Endothelial cell of umbilical vein (primary cell): Measurements from ENCODE around the gene NDUFB7. TPM values are rescaled to one million over a fixed set of nuclear protein-coding genes. Genes with fewer than 3 reads are reported as not detected.

Experiments used
- BruUV-seq: library from RNA; stranded (reverse); fragments of 400-500 nt; replicated peaks from 2 replicates; lab custom pipeline; 2021; lab: Mats Ljungman, UMichigan
- CTCF ChIA-PET: fragments of 300-600, 350-600 bp; sonication (Branson Sonifier 250); formaldehyde crosslinking; loops from one replicate; lab custom pipeline; 2021; ENCODE audit warnings: antibody characterized with exemption, inconsistent platforms; lab: Charles Lee
- POLR2A ChIA-PET: fragments of 300-600, 350-600 bp; sonication (Branson Sonifier 250); formaldehyde crosslinking; loops from one replicate; lab custom pipeline; 2021; ENCODE audit warnings: antibody characterized with exemption, inconsistent platforms; lab: Charles Lee
- DNase-seq: peaks from one replicate; pipeline ENCODE4 v3.0.0-alpha.2; 2011; ENCODE audit warnings: low read depth, low spot score
- FAIRE-seq: peaks from 2 replicates; lab custom pipeline; 2011; peaks lifted over from hg19 to GRCh38; lab: Jason Lieb, UNC
- H2AFZ ChIP-seq: 2 replicates; pipeline ENCODE4 v1.6.0; 2012; ENCODE audit warnings: low read depth, low read length, control low read depth, inconsistent platforms
- H3K27ac ChIP-seq: 2 replicates; pipeline ENCODE4 v1.5.1; 2011; ENCODE audit warnings: low read depth, mild to moderate bottlenecking, control low read depth, low read length, moderate library complexity; ENCODE audit not compliant: insufficient read depth
- H3K27me3 ChIP-seq, 2 experiments: 2 replicates each; pipeline versions ENCODE4 v1.6.0 to v1.6.1; 2011; ENCODE audit warnings: low read length in 2 of 2, mixed read lengths in 1 of 2; ENCODE audit not compliant: control insufficient read depth in 2 of 2, insufficient read depth in 2 of 2
- H3K36me3 ChIP-seq, 2 experiments: 2 replicates in 1 of 2; 3 replicates in 1 of 2; pipeline ENCODE4 v1.5.1; 2011; ENCODE audit warnings: low read length in 2 of 2, mild to moderate bottlenecking in 1 of 2, moderate library complexity in 1 of 2; ENCODE audit not compliant: control insufficient read depth in 2 of 2, insufficient read depth in 2 of 2; ENCODE audit errors: extremely low read depth in 1 of 2
- H3K4me1 ChIP-seq: 3 replicates; pipeline ENCODE4 v1.5.1; 2011; ENCODE audit warnings: mild to moderate bottlenecking, low read length; ENCODE audit not compliant: control insufficient read depth, insufficient read depth; ENCODE audit errors: extremely low read depth
- H3K4me2 ChIP-seq: 2 replicates; pipeline ENCODE4 v1.6.1; 2011; ENCODE audit warnings: low read length, control low read depth, mixed read lengths; ENCODE audit not compliant: insufficient read depth
- H3K4me3 ChIP-seq, 3 experiments: fragments of 200-600 bp in 1 of 3; sonication (generic), shearing (Covaris generic) in 1 of 3; replicated peaks in 1 of 3; 2 replicates each; pipeline ENCODE4 v1.5.1; 2011 to 2016; ENCODE audit warnings: control low read depth in 3 of 3, low read length in 3 of 3, mild to moderate bottlenecking in 2 of 3, inconsistent platforms in 1 of 3, low read depth in 1 of 3, moderate library complexity in 1 of 3; ENCODE audit not compliant: insufficient read depth in 1 of 3
- H3K79me2 ChIP-seq: 2 replicates; pipeline ENCODE4 v1.6.0; 2012; ENCODE audit warnings: low read length, inconsistent platforms; ENCODE audit not compliant: control insufficient read depth, insufficient read depth
- H3K9ac ChIP-seq: replicated peaks from 2 replicates; pipeline ENCODE3; 2011; ENCODE audit warnings: low read length, control low read depth; ENCODE audit not compliant: insufficient read depth; ENCODE audit errors: extremely low read depth
- H3K9me1 ChIP-seq: replicated peaks from 3 replicates; pipeline ENCODE4 v1.6.0; 2011; ENCODE audit warnings: mild to moderate bottlenecking, low read length; ENCODE audit not compliant: control insufficient read depth, insufficient read depth; ENCODE audit errors: extremely low read depth
- H3K9me3 ChIP-seq: replicated peaks from 2 replicates; pipeline ENCODE4 v1.5.1; 2012; ENCODE audit warnings: low read length, inconsistent platforms; ENCODE audit not compliant: control insufficient read depth, insufficient read depth
- H4K20me1 ChIP-seq: replicated peaks from 2 replicates; pipeline ENCODE3; 2011; ENCODE audit warnings: mild to moderate bottlenecking, low read length; ENCODE audit not compliant: control insufficient read depth, insufficient read depth; ENCODE audit errors: extremely low read depth
- EZH2 ChIP-seq: IDR thresholded peaks from 2 replicates; pipeline ENCODE4 v1.6.1; 2012; ENCODE audit warnings: borderline replicate concordance, low read depth, mild to moderate bottlenecking, moderate library complexity, low read length, inconsistent platforms; ENCODE audit not compliant: severe bottlenecking
- FOS ChIP-seq: IDR thresholded peaks from 2 replicates; pipeline ENCODE4 v1.6.1; 2011; ENCODE audit warnings: mild to moderate bottlenecking, low read length, moderate library complexity, borderline replicate concordance; ENCODE audit not compliant: insufficient read depth
- GATA2 ChIP-seq: IDR thresholded peaks from 2 replicates; pipeline ENCODE4 v1.7.0; 2011; ENCODE audit warnings: low read depth, mild to moderate bottlenecking, moderate library complexity, mixed read lengths, low read length; ENCODE audit not compliant: insufficient read length, insufficient read depth
- JUN ChIP-seq: IDR thresholded peaks from 2 replicates; pipeline ENCODE4 v1.6.1; 2011; ENCODE audit warnings: borderline replicate concordance, low read depth; ENCODE audit not compliant: insufficient read length, insufficient read depth
- MYC ChIP-seq: IDR thresholded peaks from one replicate; pipeline ENCODE4 v1.6.1; 2011; ENCODE audit warnings: mild to moderate bottlenecking, low read depth, low read length
- POLR2A ChIP-seq: IDR thresholded peaks from 2 replicates; pipeline ENCODE4 v1.6.1; 2012; ENCODE audit warnings: low read depth, mild to moderate bottlenecking, control low read depth, low read length
- POLR2AphosphoS5 ChIP-seq: IDR thresholded peaks from 2 replicates; pipeline ENCODE4 v1.6.1; 2012; ENCODE audit warnings: low read depth, mild to moderate bottlenecking, control low read depth, low read length, moderate library complexity; ENCODE audit not compliant: insufficient read depth
- dilution Hi-C: fragments of 300-500 bp; cut with MboI; formaldehyde crosslinking; loops from one replicate; pipeline ENCODE4 v1.15.0; 2019; ENCODE audit warnings: low sequenced_read_pairs; ENCODE audit not compliant: extremely low pct_ligation_motif_present
- intact Hi-C: fragments of 100-400 bp; cut with micrococcal nuclease; formaldehyde crosslinking; loops from one replicate; pipeline ENCODE4 v1.10.0; 2022
- polyA plus RNA-seq, 4 experiments: library from polyadenylated mRNA; depleted of rRNA in 3 of 4; stranded (reverse) in 3 of 4; unstranded in 1 of 4; fragments of >200 nt; gene quantifications; 2 replicates each; pipeline versions ENCODE4 v1.2.1 to v1.2.3, GENCODE V29; 2011 to 2012; ENCODE audit warnings: missing spikeins in 1 of 4
- total RNA-seq: library from RNA; stranded (reverse); gene quantifications from 2 replicates; pipeline ENCODE4 v1.2.3, GENCODE V29; 2021
- TF ChIP-seq, protein P1 (sequence below): IDR thresholded peaks from 2 replicates; pipeline ENCODE4 v1.6.1; 2011; ENCODE audit not compliant: insufficient read depth, insufficient read length
- TF ChIP-seq, protein P2 (sequence below), 2 donors: IDR thresholded peaks; 1 replicate in 1 of 2; 2 replicates in 1 of 2; pipeline ENCODE4 v1.5.1; 2011; ENCODE audit warnings: low read length in 2 of 2, mild to moderate bottlenecking in 2 of 2, moderate library complexity in 2 of 2, control low read depth in 1 of 2, inconsistent platforms in 1 of 2, low read depth in 1 of 2; ENCODE audit not compliant: insufficient read depth in 1 of 2; ENCODE audit errors: extremely low read depth in 1 of 2

NDUFB7 gene
- total and polyA plus RNA-seq, 2 donors (not counting 3 experiments of a cell fraction or from before 2014, with no cell fraction given) = 177 to 655 TPM

DNA sequence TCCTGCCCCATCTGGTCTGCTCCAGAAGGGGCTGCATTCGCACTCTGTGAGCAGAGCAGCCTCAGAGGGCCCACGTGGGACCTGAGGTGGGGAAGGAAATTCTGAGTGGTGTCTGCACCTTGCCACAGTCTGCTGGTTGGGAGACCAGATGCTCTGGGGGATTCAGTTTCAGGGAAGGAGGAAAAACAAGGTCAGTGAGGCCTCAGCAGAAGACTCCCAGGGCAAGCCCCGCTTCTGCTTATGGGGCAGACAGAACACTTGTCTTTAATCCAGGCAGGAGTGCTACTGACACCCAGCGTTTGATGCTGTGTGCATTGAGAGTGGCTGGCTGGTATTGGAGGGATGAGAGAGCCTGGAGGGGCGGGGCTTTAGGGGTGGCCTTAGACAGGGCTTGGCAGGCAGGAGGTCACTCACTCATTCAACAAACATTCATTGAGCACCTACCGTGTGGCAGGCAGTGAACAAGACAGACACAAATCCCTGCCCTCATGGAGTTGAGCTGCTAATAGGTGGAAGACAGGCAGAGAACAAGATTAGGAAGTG is 6.1 kb upstream of the NDUFB7 start:
- POLR2A ChIA-PET = no interaction called here
- intact Hi-C loops = no loop called here
- Histone ChIP-seq H3K27me3 (no peaks in the 10 kb centered on the region), H2AFZ (no peak overlapping the region), H3K4me2 (no peak overlapping the region), H3K4me1 (no peaks in the 10 kb centered on the region), H3K27ac (no peak overlapping the region), H3K9ac (no peak overlapping the region), H3K36me3 (no peaks in the 10 kb centered on the region), H4K20me1 (no peaks in the 10 kb centered on the region), H3K4me3 (no peak overlapping the region), H3K9me3 (no peaks in the 10 kb centered on the region), H3K9me1 (no peaks in the 10 kb centered on the region), H3K79me2 (no peaks in the 10 kb centered on the region)
- CTCF ChIA-PET = interaction anchor here (12.1 kb wide), 1 partner anchor 109 kb away, joined by 342 read pairs; the partner anchor contains the start of gene ZNF333
- dilution Hi-C loops = no loop called here
- BruUV-seq = no TSS peak
- TF ChIP-seq GATA2 = no peak
- no peak for TF ChIP-seq MYC
- TF ChIP-seq, protein P1, sequence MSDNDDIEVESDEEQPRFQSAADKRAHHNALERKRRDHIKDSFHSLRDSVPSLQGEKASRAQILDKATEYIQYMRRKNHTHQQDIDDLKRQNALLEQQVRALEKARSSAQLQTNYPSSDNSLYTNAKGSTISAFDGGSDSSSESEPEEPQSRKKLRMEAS = no peak
- no peak for TF ChIP-seq JUN
- TF ChIP-seq, protein P2, sequence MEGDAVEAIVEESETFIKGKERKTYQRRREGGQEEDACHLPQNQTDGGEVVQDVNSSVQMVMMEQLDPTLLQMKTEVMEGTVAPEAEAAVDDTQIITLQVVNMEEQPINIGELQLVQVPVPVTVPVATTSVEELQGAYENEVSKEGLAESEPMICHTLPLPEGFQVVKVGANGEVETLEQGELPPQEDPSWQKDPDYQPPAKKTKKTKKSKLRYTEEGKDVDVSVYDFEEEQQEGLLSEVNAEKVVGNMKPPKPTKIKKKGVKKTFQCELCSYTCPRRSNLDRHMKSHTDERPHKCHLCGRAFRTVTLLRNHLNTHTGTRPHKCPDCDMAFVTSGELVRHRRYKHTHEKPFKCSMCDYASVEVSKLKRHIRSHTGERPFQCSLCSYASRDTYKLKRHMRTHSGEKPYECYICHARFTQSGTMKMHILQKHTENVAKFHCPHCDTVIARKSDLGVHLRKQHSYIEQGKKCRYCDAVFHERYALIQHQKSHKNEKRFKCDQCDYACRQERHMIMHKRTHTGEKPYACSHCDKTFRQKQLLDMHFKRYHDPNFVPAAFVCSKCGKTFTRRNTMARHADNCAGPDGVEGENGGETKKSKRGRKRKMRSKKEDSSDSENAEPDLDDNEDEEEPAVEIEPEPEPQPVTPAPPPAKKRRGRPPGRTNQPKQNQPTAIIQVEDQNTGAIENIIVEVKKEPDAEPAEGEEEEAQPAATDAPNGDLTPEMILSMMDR (IDR thresholded peaks at IDR 0.05; ENCODE audit: extremely low read depth in 1 of 2, insufficient read depth in 1 of 2, low read depth in 1 of 2, low read length in 2 of 2) = no peak
- no peak for TF ChIP-seq EZH2
- TF ChIP-seq POLR2A = no peak
- no peak for TF ChIP-seq FOS
- no peak for TF ChIP-seq POLR2AphosphoS5
- no peak for DNase-seq
- FAIRE-seq = no peak
